GM21528 (cell line): ENCODE data around the gene OR52M1.
"Not testable (repeated sequence)": the region's sequence is repeated elsewhere in the genome, so short reads cannot be mapped to it uniquely, and the experiment has no call there.

ENCODE experiments used
- ATAC-seq: cut with Tn5 transposase; IDR thresholded peaks from one replicate; pipeline ENCODE4 v1.9.1; 2021; ENCODE audit warnings: mild to moderate bottlenecking, moderate library complexity; ENCODE audit not compliant: unreplicated experiment, low FRiP score

The OR52M1 gene, protein sequence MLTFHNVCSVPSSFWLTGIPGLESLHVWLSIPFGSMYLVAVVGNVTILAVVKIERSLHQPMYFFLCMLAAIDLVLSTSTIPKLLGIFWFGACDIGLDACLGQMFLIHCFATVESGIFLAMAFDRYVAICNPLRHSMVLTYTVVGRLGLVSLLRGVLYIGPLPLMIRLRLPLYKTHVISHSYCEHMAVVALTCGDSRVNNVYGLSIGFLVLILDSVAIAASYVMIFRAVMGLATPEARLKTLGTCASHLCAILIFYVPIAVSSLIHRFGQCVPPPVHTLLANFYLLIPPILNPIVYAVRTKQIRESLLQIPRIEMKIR

DNA sequence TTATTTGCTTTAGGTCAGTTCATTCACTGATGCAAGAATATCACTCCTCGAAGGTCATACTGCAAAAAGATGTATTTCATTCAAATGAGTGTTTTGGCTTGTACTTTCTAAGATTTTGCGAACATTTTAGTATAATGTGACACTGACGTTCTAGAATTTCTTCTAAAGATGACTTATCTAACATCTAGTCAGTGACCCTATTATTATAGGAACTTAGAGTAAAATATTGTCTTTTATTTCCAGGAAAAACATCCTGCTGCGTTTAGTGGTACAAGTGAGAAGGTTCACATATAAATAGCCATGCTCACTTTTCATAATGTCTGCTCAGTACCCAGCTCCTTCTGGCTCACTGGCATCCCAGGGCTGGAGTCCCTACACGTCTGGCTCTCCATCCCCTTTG lies at the start of gene OR52M1:
Gene OR52M1 (plus strand): TSS at position 301 of the 400 bp plus-strand sequence. CDS start 0 bp downstream, at position 301.
- no peak for ATAC-seq

DNA sequence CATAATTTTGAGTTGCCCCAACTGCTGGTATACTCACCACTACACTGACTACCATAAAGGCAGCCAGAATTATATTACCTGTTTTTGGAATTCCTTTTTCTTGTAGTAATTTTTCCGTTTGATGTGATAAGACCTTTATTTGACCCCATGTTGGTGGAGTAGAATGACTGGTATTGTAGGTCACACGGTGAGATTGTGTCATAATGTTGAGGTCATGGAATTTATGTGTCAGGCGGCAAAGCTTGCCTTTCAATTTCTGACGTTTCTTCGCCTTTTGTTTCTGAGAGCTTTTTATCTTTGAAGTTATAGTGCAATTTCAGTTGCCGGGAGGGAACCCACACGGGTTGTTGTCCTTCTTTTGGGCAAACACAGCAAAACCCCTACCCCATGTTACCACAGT lies 49.5 kb upstream of the OR52M1 start:
- no peak for ATAC-seq

DNA sequence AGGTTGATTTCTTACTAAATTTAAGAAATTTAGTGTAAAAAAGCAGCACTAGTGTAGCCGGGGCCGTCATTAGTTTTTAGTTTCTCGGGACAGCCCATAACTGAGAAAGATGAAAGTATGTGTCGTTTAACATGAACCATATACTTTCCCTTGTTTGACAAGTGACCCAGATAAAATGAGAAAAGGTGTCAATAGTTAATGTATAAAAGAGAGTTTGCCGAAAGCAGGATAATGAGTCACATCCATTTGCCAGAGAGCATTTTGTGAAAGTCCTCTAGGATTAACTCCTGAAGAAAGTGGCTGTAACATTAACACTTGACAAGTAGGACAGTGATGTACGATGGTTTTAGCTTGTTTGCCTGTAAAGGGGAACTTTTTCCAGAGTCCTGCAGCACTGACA lies 49.0 kb upstream of the OR52M1 start:
- no peak for ATAC-seq

DNA sequence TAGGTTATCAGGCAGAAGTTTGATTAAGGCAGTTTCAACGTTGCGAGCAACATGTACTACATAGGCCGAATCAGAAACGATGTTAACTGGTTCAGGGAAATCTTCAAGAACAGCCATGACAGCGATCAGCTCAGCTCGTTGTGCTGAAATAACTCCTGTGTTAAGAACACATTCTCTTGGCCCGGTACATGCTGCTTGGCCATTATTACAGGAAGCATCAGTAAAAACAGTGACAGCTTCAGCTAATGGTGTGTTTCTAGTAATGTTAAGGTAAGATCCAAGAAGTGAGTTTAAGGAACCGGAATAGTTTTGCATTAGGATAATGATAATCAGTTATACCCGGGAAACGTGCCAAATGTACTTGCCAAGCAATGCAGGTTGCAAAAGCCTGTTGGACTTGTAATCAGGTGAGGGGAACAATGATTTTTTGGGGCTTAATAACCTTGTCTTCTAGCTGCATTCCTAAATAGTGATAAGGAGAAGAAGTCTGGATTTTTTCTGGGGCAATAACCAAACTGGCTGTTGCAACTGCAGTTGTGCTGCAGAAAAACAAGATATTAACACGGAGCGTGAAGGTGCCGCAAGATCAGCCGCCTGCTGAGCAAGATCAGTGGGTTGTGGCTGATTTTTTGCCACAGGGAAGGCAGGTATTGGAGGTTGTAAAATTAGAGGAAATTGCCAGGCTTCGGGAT lies 48.3 kb upstream of the OR52M1 start:
- no peak for ATAC-seq

DNA sequence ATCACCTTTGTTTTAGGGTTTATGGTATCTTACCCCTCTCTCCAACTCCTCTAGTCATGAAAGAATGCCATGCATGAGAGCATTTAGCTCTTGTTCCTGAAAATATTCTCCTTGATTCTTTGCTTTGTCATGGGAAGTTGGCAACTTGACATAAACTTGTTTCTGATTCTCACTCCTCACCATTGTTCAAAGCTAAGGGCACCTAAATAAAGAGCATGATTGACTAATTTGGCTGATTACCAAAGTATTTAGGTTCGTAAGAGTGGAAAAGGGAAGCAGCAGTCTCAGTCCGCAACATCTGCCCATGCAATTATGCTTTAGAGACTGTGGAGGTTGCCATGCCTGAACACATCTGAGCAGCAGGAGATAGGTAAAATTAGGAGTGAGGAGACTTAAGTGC lies 36.1 kb upstream of the OR52M1 start:
- ATAC-seq, result no peak

DNA sequence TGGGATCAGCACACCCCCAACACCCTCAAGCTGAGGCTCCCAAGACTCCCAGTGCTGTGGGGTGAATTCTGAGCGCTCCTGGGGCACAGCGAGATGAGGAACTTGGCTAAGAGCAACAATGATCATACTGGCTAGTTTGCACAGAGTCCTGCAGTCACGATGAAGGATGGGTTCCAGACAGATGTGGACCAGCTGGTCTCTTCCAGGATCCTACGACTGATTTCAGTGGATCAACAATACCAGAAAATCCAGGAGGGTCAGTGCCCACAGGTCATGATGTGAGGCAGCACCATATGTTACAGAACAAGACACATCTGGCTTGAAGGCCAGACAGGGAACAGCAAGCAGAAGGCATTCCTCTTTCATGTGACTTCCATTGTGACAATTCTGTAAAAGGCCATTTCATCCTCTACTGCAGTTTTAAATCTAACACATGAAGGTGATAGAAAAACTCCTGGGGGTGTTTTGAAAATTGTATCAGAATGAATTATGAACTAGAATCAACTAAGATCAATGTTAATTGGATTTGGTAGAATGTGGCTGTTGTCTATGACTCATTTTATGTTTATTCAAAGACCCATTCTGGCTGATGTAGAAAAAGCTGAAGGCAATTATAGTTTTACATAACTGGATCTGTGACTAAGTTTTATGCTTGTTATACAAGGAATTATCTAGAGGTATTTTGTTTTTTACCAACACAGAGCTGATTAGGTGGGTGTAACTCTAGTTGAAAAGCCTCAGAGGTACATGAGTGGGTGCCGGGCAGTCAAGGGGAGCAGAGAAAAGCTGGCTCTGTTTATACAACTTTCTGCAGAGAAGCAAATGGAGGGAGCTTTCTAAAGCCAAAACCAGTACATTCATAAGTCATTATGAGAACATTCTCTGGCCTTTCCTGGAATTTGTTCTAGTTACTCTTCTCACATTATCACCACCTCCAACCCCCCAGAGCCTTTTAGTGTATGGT lies 33.4 kb upstream of the OR52M1 start:
- no peak for ATAC-seq

DNA sequence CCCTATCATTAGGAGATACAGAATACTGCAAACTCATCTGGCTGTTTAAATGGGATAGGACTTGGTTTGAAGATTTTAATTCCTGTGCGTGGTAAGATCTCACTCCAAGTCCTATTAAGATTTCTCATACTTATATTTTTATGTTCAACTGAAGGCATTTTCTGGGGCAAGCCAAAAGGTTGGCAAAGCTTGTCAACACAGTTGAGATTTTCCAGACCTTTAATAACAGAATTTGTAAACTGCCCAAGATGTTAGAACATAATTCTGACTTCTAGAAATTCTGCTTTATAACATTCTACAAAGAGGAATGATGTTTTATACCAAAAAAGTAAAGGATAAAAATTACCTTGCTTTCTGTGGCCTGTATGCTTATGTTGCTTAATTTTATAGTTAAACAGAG lies 30.8 kb upstream of the OR52M1 start:
- no peak for ATAC-seq

DNA sequence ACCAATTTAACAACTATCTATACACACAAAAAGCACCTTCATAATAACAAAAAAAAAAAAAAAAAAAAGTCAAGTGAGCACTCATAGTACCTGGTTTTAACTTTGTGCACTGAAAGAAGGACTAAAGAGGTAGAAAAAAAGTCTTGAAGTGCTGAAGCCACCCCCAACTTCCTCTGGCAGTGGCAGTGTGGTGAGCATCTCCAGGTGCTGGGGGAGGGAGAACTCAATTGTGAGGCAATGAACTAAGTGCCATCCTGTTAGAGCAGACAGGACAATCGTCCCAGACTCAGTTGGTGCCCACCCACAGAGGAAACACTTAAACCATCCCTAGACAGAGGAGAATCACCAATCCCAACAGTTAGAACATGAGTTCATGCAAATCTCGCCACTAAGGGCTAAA lies 22.7 kb upstream of the OR52M1 start:
- no peak for ATAC-seq

DNA sequence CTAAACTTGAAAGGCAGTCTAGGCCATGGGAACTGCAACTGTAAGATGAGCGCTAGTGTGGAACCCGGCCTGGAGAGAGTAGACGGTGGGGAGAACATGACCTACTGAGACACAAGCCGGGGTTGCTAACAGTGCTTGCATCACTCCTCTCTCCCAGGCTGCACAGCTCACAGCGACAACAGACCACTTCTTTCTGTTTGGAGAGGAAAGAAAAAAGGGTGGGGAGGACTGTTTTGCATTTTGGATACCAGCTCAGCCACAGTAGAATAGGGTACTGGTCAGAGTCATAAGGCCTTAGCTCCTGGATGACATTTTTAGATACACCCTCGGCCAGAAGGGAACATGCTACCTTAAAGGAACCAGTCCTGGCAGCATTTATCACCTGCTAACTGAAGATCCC lies 22.2 kb upstream of the OR52M1 start:
- no peak for ATAC-seq

DNA sequence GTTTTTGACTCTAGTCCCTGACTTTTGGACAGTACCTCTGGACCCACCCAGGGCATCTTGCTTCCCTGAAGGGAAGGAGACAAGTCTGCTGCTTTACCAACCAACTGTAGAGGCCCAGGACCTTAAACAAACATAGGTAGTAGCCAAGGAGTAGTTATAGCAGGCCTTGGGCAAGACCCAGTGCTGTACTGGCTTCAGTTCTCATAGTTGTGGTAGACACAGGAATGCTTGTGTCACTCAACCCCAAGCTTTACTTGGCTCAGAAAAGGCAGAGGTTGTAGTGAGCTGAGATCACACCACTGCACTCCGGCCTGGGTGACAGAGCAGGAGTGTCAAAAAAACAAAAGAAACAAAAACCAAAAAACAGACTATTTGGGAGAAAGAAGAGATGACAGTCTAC lies 21.3 kb upstream of the OR52M1 start:
- no peak for ATAC-seq

DNA sequence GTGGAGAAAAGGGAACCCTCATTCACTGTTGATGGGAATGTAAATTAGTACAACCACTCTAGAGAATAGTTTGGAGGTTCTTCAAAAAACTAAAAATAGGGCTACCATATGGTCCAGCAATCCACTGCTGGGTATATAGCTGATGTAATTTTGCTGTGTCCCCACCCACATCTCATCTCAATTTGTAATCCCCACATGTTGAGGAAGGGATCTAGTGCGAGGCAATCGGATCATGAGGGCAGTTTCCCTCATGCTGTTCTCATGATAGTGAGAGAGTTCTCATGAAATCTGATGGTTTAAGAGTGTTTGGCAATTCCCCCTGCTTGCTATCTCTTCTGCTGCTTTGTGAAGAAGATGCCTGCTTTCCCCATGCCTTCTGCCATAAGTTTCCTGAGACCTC lies 17.1 kb upstream of the OR52M1 start:
- ATAC-seq, result no peak

DNA sequence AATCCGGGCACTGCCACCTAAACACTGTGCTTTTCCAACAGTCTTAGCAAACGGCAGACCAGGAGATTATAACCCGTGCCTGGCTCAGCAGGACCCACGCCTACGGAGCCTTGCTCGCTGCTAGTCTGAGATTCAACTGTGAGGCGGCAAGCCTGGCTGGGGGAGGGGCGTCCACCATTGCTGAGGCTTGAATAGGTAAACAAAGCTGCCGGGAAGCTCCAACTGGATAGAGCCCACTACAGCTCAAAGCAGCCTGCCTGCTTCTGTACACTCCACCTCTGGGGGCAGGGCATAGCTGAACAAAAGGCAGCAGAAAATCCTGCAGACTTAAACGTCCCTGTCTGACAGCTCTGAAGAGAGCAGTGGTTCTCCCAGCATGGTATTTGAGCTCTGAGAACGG lies 13.3 kb upstream of the OR52M1 start:
- ATAC-seq, result not testable (repeated sequence)

DNA sequence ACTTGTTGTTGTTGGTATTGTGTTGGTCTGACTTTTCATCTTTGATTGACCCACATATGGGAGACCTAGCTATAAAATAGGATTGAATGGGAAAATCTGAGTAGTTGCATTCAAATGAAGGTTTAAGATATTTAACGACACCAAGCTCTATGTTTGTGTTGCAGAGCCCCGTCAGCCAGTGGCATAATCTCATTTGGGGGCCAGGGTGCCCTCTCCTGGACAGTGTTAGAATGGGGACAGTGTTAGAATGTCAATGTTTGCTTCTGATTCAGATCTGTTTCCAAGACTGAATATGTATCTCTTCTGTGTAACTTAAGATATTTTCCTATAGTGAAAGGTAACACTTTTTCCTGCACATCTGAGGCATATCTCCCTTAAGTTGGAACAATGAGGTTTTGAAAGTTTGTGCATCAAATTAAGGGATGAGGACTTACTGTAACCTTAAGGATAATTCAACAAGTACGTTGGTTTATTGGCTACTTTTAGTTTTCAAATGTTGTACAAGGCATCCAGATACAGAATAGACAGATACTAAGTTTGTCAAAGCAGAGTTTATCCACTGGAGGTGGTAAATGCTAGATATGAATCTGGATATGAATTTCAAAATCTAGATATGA lies 5.3 kb upstream of the OR52M1 start:
- ATAC-seq, result no peak

DNA sequence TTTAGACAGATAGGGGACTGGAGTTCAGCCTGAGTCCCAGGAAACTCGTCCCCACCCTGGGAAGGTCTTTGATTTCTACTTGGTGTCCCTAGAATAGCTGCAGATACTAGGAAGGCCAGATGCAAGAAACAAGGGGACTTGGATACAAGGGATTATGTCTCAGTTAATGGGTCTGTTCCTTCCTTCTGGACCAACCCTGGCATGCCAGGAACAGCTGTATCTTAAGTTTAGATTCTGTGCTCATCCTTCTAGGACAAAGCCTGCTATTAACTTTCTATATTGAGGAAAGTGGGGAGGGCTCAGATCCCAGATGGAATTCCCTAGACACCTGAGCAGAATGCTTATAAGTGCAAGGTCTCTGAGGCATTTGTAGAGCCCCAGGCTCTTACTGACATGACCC lies 3.9 kb upstream of the OR52M1 start:
- no peak for ATAC-seq

DNA sequence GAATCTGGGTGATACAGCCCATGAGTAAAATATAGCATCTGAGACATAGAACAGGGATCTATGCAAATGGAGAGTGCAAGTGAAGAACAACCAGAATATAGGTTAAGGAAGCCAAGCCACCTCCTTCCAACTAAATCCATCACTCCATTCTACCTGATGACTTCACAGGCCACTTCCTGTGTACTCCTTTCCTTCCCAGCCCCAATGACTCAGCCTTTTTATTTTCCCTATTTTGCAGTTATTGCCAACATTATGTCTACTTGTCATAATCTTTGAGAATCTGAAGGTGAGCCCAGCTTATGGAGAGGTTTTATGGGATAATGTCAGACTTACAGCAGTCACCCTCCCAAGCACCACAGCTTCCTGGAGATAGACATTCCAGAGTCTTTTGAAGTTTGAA lies 1.4 kb upstream of the OR52M1 start:
- no peak for ATAC-seq

DNA sequence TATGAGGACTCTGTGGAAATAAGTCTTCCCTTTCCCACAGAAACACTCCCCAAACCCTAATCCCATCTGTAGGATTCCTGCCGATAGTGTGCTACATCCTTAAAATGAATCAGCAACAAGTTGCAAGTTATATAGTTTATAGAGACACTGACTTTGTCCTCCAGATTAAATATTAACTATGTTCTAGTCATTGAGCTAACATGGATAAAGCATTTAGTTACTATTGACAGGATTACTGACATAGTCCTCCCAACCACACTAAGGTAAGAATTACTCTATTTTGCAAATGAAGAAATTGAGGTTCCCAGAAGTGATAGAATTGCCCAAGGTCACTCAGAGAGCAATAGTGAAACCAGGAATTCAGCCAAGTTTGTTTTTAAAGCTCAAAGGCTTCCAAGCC lies 1.9 kb downstream of the OR52M1 start:
- ATAC-seq, result no peak

DNA sequence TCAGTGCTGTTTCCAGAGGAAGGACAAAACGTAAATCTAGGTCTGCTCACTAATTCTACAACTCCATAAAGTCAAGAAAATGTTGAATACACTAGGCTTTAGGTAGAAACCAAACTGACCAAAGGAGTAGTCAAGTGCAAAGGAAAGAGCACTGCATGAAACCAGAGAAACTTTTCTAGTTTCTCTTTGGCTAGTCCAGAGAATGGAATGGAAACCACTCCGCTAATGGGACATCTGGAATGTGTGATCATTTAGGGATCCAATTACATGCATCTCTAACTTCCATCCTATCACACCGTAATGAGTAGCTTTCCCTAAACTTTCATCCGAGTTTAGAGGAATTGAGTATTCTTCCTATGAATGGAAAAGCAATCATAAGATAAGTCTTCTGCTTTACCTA lies 2.4 kb downstream of the OR52M1 start:
- no peak for ATAC-seq

DNA sequence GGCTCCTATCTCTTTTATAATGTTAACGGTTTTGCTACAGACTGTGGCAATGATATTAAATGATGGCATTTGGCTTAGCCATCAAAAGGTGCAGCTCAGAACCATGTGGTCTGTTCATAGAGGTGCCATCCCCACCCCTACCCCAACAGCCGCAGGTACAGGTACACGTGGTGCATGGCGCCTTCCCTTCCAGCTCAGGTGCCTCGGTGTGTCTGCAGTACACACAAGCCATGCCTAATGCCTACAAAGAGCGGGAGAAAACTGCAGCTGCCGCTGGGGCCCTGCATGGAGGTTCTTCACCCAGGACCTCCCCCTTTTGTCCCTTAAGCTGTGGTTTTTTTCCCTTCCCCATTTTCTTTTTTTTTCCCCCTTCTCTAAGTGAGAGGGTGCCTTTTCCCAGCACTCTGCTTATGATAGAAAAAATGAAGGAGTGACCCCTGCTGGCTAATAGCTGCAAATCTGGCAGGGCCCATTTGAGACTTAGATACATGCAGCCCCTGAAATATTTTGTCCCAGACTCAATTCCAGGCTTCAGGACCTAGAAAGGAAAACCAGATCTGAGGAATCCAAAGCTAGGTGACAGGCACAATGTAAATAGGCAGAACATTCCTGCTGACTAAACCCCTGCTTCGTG lies 6.5 kb downstream of the OR52M1 start:
- ATAC-seq, result no peak

DNA sequence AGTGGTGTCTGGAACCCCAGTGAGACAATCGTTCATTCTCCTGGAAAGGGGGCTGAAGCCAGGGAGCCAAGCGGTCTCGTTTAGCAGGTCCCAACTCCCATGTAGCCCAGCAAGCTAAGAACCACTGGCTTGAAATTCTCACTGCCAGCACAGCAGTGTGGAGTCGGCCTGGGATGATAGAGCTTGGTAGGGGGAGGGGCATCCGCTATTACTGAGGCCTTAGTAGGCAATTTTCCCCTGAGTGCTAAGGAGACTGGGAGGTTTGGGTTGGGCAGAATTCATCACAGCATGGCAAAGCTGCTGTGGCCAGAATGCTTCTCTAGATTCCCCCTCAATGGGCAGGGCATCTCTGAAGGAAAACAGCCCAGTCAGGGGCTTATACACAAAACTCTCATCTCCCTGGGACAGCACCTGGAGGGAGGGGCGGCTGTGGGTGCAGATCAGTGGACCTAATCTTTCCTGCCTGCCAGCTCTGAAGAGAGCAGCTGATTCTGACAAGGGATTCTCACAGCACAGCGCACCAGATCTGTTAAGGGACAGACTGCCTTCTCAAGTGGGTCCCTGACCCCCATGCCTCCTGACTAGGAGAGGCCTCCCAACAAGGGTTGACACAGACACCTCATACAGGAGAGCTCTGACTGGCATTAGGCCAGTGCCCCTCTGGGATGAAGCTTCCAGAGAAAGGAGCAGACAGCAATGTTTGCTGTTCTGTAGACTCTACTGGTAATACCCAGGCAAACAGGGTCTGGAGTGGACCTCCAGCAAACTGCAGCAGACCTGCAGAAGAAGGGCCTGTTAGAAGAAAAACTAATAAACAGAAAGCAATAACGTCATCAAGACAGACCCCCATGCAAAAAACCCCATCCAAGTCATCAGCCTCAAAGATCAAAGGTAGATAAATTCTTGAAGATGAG lies 14.8 kb downstream of the OR52M1 start:
- no peak for ATAC-seq
